PC-9 (cell line): Measurements from ENCODE around the gene KMT5C.

ENCODE experiments used
- EZH2 ChIP-seq: fragments of 200-600 bp; sonication (generic); IDR thresholded peaks from 2 replicates; pipeline ENCODE4 v1.8.0; 2017; ENCODE audit warnings: antibody characterized with exemption, low read depth
- TF ChIP-seq, protein P1 (sequence below): fragments of 200-600 bp; sonication (generic); conservative IDR thresholded peaks from 2 replicates; pipeline ENCODE4 v1.6.1; 2017; ENCODE audit warnings: mixed run types, antibody characterized with exemption, mild to moderate bottlenecking, moderate library complexity

DNA sequence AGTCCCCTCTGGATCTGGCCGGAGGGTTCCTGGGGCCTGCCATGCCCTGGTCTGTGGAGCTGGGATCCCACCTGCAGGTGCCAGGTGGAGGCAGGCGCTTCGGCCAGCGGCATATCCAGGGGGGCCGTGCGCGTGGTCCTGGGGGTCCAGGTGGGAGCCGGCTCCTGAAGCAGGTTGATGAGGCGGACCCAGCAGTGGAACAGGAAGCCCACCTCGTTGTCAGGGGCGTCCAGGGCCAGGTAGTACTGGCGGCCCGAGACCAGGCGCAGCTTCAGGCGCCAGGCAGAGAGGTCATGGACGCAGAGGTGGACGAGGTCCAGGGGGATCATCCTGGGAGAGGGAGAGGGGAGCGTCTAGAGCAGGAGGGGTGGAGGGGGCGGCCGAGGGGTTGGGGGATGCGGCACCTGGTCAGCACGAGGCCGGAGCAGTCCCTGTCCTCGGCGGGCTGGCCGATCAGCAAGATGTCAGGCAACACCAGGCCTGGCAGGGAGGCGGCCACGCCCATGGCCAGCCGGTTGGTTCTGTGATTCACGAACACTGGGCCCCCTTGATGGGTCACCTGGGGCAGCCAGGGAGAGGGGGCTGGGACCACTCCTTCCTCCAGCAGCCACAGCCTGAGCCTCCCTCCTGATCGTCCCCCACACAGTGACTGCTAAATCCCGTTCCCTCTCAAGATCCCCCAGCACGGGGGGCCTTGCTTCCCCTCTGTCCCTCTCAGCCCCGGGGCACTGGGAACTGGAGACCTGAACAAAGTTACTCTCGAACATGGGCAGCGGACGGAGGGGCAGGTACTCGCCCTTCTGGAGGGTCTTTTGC lies 22.7 kb downstream of the KMT5C start:
- TF ChIP-seq, protein P1, sequence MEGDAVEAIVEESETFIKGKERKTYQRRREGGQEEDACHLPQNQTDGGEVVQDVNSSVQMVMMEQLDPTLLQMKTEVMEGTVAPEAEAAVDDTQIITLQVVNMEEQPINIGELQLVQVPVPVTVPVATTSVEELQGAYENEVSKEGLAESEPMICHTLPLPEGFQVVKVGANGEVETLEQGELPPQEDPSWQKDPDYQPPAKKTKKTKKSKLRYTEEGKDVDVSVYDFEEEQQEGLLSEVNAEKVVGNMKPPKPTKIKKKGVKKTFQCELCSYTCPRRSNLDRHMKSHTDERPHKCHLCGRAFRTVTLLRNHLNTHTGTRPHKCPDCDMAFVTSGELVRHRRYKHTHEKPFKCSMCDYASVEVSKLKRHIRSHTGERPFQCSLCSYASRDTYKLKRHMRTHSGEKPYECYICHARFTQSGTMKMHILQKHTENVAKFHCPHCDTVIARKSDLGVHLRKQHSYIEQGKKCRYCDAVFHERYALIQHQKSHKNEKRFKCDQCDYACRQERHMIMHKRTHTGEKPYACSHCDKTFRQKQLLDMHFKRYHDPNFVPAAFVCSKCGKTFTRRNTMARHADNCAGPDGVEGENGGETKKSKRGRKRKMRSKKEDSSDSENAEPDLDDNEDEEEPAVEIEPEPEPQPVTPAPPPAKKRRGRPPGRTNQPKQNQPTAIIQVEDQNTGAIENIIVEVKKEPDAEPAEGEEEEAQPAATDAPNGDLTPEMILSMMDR: no peak
- TF ChIP-seq EZH2: no peak
